Medulla oblongata (tissue), 1 donor: ENCODE measurements around the gene CCDC82.
A peak's percentile ranks its signal among the peaks of the same experiment; 100 is the strongest.

ENCODE experiments used
- DNase-seq: peaks from one replicate; pipeline ENCODE4 v3.0.0-alpha.2; 2015; ENCODE audit errors: extremely low spot score

The CCDC82 gene

GRCh38 chr11:96306933-96307775 lies 82.6 kb downstream of the CCDC82 start:
- DNase-seq = peak; percentile 73

DNA sequence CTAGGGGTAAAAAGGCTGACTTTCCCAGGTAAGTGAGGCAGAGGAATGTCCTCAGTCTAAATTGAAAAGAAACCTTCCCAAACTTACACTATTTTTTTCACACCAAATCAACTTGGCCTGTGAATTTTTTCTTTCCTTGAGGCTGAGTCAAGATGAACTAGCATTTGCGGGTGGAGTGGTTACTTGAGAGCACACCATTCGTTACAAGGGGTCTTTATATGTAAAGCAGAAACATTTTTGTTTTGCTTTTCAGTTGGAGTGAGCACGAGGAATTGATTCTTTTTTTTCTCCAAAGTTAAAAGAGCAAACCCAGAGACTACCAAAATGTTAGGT lies 83.1 kb downstream of the CCDC82 start:
- no peak for DNase-seq

GRCh38 chr11:96306071-96306470 lies 83.6 kb downstream of the CCDC82 start:
- no peak for DNase-seq

DNA sequence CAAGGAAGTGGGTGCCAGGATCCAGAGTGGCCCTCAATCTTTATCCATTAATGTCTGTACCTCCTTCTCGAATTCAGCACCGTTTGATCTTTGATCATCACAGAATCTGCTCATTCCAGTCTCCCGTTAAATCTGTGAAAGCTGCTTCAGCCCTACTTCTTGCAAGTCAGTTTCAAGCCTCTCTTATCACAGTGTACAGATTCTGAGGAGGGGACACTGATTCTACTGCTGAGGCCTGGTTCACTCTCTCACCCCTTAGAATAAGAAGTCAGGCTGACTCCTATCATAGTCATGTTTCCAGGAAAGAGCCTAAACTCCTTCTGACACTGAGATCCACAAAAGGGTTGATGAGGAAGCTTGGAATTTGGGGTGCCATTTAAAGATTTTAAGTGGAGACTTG lies 85.7 kb downstream of the CCDC82 start:
- DNase-seq = no peak

DNA sequence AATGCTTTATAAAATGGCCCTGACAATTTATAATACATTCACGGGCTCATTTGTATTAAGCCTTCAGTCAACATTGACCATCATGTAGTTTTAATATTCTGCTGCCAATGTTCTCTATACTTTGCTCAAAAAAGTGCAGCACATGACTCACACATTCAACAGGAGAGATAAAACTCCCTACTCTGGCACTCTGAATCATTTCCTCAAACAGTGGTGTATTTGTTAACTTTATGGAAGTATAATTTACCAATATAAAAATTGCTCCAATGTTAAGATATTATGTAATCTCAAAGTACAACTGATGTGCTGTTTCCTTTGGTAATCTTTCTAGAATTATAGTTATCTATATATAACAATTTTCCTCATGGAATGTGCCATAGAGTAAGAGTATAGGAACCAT lies 86.6 kb downstream of the CCDC82 start:
- no peak for DNase-seq
